COR-L47 (cell line): ENCODE measurements around the gene KMT2B.
"Not testable (repeated sequence)": the region's sequence is repeated elsewhere in the genome, so short reads cannot be mapped to it uniquely, and the experiment has no call there.

Experiments used
- DNase-seq: peaks from one replicate; lab custom pipeline; 2025; lab: John Stamatoyannopoulos, UW

The KMT2B gene, protein sequence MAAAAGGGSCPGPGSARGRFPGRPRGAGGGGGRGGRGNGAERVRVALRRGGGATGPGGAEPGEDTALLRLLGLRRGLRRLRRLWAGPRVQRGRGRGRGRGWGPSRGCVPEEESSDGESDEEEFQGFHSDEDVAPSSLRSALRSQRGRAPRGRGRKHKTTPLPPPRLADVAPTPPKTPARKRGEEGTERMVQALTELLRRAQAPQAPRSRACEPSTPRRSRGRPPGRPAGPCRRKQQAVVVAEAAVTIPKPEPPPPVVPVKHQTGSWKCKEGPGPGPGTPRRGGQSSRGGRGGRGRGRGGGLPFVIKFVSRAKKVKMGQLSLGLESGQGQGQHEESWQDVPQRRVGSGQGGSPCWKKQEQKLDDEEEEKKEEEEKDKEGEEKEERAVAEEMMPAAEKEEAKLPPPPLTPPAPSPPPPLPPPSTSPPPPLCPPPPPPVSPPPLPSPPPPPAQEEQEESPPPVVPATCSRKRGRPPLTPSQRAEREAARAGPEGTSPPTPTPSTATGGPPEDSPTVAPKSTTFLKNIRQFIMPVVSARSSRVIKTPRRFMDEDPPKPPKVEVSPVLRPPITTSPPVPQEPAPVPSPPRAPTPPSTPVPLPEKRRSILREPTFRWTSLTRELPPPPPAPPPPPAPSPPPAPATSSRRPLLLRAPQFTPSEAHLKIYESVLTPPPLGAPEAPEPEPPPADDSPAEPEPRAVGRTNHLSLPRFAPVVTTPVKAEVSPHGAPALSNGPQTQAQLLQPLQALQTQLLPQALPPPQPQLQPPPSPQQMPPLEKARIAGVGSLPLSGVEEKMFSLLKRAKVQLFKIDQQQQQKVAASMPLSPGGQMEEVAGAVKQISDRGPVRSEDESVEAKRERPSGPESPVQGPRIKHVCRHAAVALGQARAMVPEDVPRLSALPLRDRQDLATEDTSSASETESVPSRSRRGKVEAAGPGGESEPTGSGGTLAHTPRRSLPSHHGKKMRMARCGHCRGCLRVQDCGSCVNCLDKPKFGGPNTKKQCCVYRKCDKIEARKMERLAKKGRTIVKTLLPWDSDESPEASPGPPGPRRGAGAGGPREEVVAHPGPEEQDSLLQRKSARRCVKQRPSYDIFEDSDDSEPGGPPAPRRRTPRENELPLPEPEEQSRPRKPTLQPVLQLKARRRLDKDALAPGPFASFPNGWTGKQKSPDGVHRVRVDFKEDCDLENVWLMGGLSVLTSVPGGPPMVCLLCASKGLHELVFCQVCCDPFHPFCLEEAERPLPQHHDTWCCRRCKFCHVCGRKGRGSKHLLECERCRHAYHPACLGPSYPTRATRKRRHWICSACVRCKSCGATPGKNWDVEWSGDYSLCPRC (N-terminal part only)

DNA sequence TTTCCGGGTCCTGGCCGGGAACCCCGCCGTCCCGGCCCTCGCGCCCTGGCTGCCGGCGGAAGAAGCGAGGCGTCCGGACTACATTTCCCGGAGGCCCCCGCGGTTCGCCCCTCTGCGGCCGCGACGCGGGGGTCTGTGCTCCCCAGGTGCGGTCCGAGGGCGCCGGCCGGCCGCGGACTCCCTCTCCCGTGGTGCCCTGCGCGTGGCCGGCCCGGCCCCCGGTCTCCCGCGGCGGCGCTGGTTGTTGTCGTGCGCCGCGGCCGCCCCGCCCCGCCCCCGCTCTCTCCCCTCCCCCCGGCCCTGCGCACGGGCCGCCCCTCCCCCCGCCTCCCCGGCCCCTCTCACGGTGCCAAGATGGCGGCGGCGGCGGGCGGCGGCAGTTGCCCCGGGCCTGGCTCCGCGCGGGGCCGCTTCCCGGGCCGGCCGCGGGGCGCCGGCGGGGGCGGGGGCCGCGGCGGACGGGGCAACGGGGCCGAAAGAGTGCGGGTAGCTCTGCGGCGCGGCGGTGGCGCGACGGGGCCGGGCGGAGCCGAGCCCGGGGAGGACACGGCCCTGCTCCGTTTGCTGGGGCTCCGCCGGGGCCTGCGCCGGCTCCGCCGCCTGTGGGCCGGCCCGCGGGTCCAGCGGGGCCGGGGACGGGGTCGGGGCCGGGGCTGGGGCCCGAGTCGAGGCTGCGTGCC, at the start of gene KMT2B:
Gene KMT2B (plus strand): TSS at position 339 of the 680 bp plus-strand sequence. CDS start 16 bp downstream, at position 355.
- DNase-seq = peak; percentile 95

DNA sequence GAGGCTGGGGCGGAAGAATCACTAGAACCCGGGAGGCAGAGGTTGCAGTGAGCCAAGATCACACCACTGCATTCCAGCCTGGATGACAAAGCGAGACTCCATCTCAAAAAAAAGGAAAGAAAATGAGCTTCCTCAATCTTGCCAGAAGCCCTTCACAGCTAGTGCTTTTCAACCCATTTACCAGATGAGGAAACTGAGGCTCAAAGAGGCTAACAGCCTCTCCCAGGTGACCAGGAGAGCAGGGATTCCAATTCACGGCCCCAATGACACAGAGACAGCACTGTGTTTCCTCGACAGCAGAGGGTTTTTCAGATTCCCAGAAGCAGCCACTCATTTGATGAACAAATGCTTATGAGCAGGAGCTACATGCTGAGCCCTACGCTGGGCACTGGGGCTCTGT, 48.2 kb upstream of the KMT2B start:
- DNase-seq = no peak

DNA sequence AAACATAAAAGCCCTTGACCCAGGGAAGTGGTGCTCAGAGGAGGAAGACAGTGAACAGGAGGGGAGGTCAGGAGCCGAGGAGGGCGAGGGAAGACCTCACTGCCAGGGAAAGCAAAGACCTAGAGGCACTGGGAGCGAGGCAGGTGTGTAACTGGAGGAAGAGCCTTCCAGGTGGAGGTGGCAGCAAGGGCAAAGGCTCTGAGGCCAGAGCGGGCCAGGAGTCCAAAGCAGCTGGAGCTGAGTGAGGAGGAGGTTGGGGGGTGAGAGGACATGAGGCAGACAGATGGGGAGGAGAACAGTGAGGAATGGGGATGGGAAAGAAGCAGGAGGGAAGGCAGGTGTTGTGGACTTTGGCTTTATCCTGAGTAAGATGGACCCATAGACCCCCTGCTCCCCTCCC, 47.8 kb upstream of the KMT2B start:
- no peak for DNase-seq

DNA sequence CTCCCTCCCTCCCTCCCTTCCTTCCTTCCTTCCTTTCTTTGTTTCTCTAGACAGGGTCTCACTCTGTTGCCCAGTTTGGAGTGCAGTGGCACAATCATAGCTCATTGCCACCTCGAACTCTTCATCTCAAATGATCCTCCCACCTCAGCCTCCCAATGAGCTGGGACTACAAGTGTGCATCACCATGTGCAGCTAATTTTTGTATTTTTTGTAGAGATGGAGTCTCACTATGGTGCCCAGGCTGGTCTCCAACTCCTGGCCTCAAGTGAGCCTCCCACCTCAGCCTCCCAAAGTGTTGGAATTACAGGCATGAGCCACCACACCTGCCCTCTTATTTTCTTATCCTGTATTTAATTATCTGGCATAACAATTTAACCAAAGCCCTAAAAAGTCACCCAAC, 47.1 kb upstream of the KMT2B start:
- DNase-seq = no peak

DNA sequence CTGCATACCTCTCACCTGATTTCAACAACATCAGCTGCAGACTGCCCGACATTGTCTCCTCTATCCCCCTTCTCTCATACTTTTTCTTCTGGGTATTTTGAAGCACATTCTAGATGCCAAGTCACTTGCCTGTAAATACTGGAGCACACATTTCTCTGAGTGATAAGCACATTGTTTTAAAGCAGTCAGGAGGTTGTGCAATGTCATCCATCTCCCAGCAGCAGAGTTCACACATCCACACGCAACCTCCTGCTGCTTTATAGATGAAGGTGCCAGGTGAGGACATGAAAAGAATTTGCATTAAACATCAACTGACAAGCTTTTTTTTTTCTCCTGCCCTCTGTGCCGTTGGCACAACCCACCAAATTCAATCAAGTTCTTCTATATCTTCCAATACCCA, 46.0 kb upstream of the KMT2B start:
- DNase-seq = no peak

DNA sequence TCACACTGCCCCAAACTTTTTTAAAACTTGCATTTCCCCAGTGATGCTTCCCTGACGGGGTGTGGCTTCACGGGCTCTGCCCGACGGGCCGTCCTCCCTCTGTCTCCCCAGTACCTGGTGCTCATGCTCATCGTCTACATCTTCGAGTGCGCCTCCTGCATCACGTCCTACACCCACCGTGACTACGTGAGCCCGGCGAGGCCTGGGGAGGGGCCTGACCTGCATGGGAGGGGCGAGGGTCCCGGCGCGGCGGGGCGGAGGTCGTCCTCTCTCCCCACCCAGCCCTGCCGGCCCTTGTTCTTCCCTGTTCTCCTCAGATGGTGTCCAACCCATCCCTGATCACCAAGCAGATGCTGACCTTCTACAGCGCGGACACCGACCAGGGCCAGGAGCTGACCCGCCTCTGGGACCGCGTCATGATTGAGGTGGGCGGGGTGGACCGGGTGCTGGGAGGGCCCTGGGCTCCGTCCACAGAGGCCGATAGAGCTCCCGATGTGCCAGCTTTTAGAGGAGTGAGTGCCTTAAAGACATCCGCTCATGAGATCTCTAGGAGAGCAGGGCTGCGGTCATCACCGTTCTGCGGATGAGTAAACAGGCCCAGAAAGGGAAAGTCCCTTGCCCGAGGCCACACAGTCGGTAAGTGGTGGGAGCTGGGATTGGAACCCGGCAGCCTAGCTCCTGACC, 44.5 kb upstream of the KMT2B start:
- DNase-seq = no peak

DNA sequence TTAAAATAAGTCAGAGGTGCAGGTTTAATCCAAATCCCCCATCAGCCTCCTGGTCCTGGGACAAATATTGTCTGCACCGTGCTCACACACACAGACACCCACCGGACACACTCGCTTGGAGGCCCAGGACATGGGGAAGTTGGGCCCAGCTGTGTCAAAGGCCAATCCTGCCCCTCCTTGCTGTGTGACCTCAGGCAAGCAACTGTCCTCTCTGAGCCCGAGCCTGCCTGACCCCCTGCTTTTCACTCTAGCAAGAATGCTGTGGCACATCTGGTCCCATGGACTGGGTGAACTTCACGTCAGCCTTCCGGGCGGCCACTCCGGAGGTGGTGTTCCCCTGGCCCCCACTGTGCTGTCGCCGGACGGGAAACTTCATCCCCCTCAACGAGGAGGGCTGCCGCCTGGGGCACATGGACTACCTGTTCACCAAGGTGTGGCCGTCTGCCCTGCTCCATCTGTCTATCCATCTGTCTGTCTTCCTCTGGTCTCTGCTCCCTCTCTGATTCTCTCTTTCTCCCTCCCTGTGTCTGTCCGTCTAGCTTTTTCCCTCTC, 42.1 kb upstream of the KMT2B start:
- DNase-seq = no peak

DNA sequence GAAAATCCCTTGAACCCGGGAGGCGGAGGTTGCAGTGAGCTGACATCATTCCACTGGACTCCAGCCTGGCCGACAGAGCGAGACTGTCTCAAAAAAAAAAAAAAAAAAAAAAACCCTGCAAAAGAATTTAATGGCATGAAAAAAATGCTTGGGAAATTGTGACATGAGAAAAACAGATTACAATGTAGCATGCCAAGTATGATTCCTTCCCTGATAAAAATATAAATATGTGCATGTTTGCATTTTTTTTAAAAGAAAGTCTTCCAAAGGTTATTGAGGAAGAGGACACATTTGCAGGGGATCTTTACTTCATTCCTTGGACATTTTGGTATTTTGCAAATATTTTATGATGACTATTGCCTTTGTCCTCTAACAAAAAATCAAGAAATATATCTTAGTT, 28.0 kb upstream of the KMT2B start:
- DNase-seq = no peak

DNA sequence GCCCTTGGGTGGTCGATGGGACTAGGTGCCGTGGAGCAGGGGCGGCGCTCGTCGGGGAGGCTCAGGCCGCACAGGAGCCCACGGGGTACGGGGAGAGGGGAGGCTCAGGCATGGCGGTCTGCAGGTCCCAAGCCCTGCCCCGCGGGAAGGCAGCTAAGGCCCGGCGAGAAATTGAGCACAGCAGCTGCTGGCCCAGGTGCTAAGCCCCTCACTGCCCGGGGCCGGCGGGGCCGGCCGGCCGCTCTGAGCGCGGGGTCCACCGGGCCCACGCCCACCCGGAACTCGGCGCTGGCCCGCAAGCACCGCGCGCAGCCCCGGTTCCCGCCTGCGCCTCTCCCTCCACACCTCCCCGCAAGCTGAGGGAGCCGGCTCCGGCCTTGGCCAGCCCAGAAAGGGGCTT, 26.7 kb upstream of the KMT2B start:
- not testable (repeated sequence) for DNase-seq

DNA sequence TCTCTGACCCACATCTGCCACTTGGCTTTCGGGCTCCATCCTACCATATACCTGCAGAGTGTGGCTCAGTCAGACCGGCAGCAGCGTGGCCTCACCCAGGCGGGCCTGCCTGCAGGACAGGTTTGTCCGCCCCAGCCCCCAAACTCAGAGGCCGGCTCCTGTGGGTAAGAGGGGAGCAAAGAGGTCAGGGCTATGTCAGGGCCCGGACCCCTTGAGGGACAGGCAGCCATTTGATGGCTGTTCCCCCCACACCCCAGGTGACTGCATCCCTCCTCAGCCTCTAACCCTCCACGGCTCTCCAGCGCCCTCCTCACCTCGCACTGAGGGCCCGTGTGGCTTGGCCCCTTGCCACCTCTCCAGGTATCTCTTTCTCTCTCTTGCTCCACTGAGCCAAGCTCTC, 25.8 kb upstream of the KMT2B start:
- DNase-seq = no peak

DNA sequence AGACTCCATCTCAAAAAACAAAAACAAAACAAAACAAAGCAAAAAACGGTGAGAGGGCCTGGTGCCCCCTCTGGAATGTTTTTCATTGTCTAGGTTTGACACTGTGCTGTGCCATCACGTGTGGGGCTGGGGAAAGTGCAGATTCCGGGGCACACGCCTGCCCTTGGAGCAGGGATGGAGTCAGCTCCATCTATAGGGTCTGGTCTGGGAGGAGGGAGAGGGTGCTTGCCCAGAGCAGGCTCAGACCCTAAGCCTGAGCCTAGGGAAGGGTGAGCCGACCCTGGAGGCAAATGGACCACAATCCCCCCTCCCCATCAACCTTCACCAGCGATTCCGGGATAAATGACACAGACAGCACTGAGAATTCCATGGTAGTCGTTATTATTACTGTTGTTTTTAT, 24.4 kb upstream of the KMT2B start:
- no peak for DNase-seq

DNA sequence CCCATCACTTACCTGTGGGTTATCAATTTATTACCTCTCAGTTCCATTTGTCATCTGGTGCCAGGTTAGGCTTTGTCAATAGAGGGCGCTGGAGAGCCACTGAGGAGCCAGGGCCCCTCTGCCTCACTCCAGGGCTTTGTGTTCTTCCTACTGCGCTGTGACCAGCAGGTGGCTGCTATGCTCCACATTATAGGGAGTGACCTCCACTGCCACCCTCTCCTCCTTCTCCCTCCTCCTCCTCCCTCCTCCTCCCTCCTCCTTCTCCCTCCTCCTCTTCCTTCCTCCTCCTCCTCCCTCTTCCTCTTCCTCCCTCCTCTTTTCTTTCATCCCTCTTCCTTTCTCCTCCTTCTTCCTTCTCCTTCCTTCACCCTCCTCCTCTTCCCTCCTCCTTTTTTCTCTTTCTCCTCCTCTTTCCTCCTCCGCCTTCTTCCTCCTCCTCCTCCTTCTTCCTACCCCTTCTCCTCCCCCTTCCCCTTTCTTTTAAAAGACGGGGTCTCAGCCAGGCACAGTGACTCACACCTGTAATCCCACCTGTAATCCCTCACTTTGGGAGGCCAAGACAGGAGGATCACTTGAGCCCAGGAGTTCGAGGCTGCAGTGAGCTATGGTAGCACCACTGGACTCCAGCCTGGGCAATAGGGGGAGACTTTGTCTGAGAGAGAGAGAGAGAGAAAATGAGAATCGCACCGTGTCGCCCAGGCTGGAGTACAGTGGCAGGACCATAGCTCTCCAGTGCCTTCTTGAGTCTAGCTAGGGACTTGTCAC, 23.8 kb upstream of the KMT2B start:
- DNase-seq = peak; percentile 80

DNA sequence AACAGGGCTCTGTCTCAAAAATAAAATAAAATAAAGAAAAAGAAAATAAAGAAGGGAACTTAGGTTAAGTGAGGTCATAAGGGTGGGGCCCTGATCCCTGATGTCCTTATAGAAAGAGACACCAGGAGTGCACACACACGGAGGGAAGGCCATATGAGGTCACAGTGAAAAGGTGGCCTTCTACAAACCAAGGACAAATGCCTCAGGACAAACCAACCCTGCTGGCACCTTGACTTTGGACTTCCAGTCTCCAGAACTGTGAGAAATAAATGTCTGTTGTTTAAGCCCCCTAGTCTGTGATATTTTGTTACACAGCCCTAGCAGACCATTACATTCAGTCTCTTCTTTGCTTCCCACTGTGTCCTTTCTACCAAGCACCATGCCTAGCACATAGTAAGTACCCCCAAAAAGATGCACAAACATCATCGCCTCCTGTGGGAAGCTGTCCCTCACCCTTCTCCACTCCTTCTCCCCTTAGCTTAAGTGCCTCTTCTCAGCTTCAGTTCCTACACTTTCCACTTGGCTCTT, 21.8 kb upstream of the KMT2B start:
- DNase-seq = no peak

DNA sequence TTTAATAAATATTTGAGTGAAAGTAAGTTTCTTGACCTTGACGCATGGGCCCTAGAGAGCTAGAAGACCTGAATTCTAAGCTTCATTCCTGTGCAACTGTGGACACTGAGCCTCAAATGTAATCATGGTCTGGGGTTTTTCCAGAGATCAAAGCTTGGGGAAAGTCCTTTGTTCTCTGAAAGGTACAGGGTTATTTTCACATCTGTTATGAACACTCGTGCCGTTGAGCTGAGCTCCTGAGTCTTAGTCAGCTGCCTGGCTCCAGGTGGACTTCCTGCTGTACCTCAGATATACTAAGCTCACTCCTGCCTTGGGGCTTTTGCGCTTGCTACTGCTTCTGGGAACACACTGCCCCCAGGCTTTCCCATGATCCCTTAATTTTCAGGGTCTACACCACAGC, 21.0 kb upstream of the KMT2B start:
- DNase-seq = no peak

DNA sequence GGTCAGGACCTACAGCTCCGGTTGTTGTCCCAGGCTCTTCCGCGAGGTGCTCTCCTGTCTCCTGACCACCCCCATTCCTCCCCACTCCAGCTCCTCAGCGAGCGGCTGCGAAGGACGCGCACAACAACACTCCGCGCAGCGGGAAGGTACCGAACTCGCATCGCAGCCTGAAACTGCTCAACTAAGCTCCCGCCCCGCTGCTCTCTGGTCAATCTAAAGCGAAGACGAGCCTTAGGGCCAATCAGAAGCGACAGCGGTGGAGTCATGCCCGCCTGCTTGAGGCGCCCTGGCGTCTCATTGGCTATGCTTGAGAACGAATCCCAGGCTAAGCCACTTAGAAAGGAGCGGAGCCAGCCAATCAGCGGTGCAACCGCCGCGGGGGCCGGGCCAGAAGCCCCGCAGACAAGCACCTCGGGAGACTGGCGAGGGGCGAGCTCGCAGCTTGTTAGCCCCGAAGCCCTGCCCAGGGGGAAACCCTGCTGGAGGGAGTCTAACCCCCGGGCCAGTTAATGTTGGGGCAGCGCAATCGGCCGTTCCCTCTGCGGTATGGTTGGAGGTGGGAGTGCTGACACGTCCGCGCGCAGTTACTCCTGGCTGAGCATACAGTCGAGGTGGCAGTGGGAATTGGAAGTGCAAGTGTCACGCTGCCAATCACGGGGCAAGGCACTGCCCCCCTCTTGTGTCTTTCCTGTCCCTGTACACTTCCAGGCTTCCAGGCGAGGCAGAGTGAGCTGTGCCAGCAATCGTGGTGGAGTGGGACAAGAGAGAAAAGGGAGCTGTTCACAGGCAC, 15.4 kb upstream of the KMT2B start:
- DNase-seq = peak; percentile 97

DNA sequence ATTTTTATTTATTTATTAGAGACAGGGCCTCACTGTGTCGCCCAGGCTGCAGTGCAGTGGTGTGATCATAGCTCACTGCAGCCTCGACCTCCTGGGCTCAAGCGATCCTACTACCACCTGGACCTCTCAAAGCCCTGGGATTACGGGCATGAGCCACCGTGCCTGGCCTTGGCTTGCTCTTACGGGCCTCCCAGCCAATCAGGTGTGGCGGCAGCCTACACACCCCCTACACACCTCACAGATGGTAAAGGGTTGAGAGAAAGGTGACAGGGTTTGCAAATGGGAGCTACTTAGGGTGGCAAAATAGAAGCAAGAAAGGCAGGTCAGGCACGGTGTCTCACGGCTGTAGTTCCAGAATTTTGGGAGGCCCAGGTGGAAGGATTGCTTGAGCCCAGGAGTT, 14.5 kb upstream of the KMT2B start:
- DNase-seq = no peak

DNA sequence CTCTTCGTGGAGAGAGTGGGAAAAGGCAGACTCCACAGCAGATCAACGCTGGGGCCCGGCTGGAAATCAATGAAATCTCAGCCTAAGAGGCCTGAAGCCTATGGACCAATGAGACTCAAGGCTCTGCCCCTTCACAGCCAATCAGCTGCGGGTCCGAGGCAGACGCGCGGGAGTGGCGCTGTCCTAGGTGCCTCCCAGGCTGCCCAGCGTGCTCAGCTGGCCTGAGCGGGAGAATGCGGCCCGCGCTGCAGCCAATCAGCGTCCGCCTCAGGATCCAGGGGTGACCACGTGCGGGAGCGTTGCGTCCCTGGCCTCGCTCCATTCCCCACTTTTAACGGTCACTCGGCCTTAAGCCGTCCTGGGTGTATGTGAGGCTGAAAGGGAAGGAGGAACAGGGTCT, 13.6 kb upstream of the KMT2B start, which contains the start of gene ZBTB32:
Gene ZBTB32 (plus strand): TSS at position 341 of the 400 bp plus-strand sequence. CDS start 10,069 bp downstream, outside the sequence.
- no peak for DNase-seq

DNA sequence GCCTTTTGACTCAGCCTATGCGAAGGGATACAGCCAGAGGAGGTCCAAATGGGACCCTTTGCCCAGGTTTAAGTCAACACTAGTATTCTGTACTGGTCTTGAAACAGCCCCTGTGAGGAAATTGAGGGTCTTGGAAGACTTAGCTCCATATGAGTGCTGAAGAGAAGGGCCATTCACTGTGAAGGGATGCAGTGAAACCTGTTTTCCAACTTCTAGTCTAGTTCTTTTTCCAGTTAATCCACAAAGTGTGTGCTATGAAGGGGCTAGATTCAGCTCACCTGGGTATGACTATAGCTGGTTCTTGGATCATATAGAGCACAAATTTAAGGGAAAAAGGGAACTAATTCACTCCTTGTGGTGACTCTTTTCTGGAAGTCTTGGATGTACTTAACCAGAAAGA, 9.4 kb upstream of the KMT2B start:
- no peak for DNase-seq
